H1 (cell line): ENCODE data around the gene PLEKHS1.
"Not testable (repeated sequence)": the region's sequence is repeated elsewhere in the genome, so short reads cannot be mapped to it uniquely, and the experiment has no call there.

ENCODE experiments used
- CTBP2 ChIP-seq: IDR thresholded peaks from 2 replicates; pipeline ENCODE4 v1.7.0; 2011; ENCODE audit warnings: borderline replicate concordance, mild to moderate bottlenecking, moderate library complexity, mixed read lengths, low read length; ENCODE audit not compliant: insufficient read depth, insufficient read length
- EZH2 ChIP-seq: fragments of 200-600 bp; sonication (generic); IDR thresholded peaks from 2 replicates; pipeline ENCODE4 v1.7.1; 2012; ENCODE audit warnings: low read depth, mild to moderate bottlenecking, moderate library complexity, low read length, inconsistent platforms; ENCODE audit not compliant: severe bottlenecking
- GABPA ChIP-seq: IDR thresholded peaks from 2 replicates; pipeline ENCODE4 v1.6.1; 2011; ENCODE audit warnings: mild to moderate bottlenecking, low read length, moderate library complexity, borderline replicate concordance; ENCODE audit not compliant: insufficient read depth
- JUND ChIP-seq: IDR thresholded peaks from 2 replicates; pipeline ENCODE4 v1.6.1; 2011; ENCODE audit warnings: mild to moderate bottlenecking, improper control_type of control experiment, low read length
- POLR2A ChIP-seq, 2 experiments: IDR thresholded peaks; 1 replicate in 1 of 2; 2 replicates in 1 of 2; pipeline ENCODE4 v1.6.1; 2011; ENCODE audit warnings: low read depth in 2 of 2, low read length in 2 of 2, mild to moderate bottlenecking in 2 of 2; ENCODE audit errors: control extremely low read depth in 1 of 2
- POLR2AphosphoS5 ChIP-seq: IDR thresholded peaks from 2 replicates; pipeline ENCODE4 v1.6.1; 2011; ENCODE audit warnings: low read depth, low read length
- SIRT6 ChIP-seq: IDR thresholded peaks from one replicate; pipeline ENCODE4 v1.7.1; 2012; ENCODE audit warnings: low read length, inconsistent platforms
- TAF1 ChIP-seq: IDR thresholded peaks from 2 replicates; pipeline ENCODE4 v1.6.1; 2011; ENCODE audit warnings: mild to moderate bottlenecking, low read depth, low read length
- YY1 ChIP-seq: IDR thresholded peaks from 2 replicates; pipeline ENCODE4 v1.6.1; 2011; ENCODE audit warnings: low read depth, mild to moderate bottlenecking, low read length
- TF ChIP-seq, protein P1 (sequence below): IDR thresholded peaks from 2 replicates; pipeline ENCODE4 v1.6.1; 2012; ENCODE audit warnings: low read length, inconsistent platforms
- TF ChIP-seq, protein P2 (sequence below), 3 experiments: IDR thresholded peaks; 1 replicate in 2 of 3; 2 replicates in 1 of 3; pipeline versions ENCODE4 v1.5.1 to v1.6.1; 2011; ENCODE audit warnings: low read length in 3 of 3, mild to moderate bottlenecking in 3 of 3, inconsistent platforms in 2 of 3, low read depth in 1 of 3, moderate library complexity in 1 of 3; ENCODE audit not compliant: insufficient read depth in 1 of 3; ENCODE audit errors: control extremely low read depth in 1 of 3

DNA sequence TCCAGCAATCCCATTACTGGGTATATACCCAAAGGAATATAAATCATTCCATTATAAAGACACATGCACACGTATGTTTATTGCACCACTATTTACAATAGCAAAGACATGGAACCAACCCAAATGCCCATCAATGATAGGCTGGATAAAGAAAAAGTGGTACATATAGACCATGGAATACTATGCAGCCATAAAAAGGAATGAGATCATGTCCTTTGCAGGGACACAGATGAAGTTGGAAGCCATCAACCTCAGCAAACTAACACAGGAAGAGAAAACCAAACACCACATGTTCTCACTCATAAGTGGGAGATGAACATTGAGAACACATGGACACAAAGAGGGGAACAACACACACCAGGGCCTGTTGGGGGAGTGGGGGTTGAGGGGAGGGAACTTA lies 63.2 kb downstream of the PLEKHS1 start:
- TF ChIP-seq, protein P1, sequence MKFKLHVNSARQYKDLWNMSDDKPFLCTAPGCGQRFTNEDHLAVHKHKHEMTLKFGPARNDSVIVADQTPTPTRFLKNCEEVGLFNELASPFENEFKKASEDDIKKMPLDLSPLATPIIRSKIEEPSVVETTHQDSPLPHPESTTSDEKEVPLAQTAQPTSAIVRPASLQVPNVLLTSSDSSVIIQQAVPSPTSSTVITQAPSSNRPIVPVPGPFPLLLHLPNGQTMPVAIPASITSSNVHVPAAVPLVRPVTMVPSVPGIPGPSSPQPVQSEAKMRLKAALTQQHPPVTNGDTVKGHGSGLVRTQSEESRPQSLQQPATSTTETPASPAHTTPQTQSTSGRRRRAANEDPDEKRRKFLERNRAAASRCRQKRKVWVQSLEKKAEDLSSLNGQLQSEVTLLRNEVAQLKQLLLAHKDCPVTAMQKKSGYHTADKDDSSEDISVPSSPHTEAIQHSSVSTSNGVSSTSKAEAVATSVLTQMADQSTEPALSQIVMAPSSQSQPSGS, result not testable (repeated sequence)
- TF ChIP-seq YY1; EZH2; TAF1; POLR2A (IDR thresholded peaks at IDR 0.05; ENCODE audit: control extremely low read depth in 1 of 2, low read depth in 2 of 2, low read length in 2 of 2); CTBP2; SIRT6; POLR2AphosphoS5; GABPA; JUND: not testable (repeated sequence)
- TF ChIP-seq, protein P2, sequence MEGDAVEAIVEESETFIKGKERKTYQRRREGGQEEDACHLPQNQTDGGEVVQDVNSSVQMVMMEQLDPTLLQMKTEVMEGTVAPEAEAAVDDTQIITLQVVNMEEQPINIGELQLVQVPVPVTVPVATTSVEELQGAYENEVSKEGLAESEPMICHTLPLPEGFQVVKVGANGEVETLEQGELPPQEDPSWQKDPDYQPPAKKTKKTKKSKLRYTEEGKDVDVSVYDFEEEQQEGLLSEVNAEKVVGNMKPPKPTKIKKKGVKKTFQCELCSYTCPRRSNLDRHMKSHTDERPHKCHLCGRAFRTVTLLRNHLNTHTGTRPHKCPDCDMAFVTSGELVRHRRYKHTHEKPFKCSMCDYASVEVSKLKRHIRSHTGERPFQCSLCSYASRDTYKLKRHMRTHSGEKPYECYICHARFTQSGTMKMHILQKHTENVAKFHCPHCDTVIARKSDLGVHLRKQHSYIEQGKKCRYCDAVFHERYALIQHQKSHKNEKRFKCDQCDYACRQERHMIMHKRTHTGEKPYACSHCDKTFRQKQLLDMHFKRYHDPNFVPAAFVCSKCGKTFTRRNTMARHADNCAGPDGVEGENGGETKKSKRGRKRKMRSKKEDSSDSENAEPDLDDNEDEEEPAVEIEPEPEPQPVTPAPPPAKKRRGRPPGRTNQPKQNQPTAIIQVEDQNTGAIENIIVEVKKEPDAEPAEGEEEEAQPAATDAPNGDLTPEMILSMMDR (IDR thresholded peaks at IDR 0.05; ENCODE audit: control extremely low read depth in 1 of 3, insufficient read depth in 1 of 3, low read depth in 1 of 3, low read length in 3 of 3), result not testable (repeated sequence)
